ENCODE results near the gene GRK2.

GRCh38 chr11:67240576-67241389 is 25.5 kb upstream of the GRK2 start:
- TF ChIP-seq ATF2 (CRISPR knock-in tag; IDR thresholded peaks at IDR 0.05) = no peak
- TF ChIP-seq, protein P1, sequence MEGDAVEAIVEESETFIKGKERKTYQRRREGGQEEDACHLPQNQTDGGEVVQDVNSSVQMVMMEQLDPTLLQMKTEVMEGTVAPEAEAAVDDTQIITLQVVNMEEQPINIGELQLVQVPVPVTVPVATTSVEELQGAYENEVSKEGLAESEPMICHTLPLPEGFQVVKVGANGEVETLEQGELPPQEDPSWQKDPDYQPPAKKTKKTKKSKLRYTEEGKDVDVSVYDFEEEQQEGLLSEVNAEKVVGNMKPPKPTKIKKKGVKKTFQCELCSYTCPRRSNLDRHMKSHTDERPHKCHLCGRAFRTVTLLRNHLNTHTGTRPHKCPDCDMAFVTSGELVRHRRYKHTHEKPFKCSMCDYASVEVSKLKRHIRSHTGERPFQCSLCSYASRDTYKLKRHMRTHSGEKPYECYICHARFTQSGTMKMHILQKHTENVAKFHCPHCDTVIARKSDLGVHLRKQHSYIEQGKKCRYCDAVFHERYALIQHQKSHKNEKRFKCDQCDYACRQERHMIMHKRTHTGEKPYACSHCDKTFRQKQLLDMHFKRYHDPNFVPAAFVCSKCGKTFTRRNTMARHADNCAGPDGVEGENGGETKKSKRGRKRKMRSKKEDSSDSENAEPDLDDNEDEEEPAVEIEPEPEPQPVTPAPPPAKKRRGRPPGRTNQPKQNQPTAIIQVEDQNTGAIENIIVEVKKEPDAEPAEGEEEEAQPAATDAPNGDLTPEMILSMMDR (IDR thresholded peaks at IDR 0.05 in 2 of 3, conservative IDR thresholded peaks at IDR 0.05 in 1 of 3; ENCODE audit: insufficient read depth in 2 of 3, low read depth in 1 of 3, low read length in 3 of 3) = no peak

Data from K562 (cell line).